ENCODE measurements around the gene VIM.

The VIM gene

GRCh38 chr10:17229967-17230682 is 2.1 kb downstream of the VIM start:
- peak; percentile 42 for DNase-seq (ENCODE audit: insufficient read length, low spot score)
- no peak for FAIRE-seq

GRCh38 chr10:17231788-17232187 is 3.7 kb downstream of the VIM start:
- no peak for FAIRE-seq
- no peak for DNase-seq (ENCODE audit: insufficient read length, low spot score)

- FAIRE-seq: no peak
- DNase-seq (ENCODE audit: insufficient read length, low spot score): no peak
These were observed 4.4 kb downstream of the VIM start for GRCh38 chr10:17232276-17232960.

GRCh38 chr10:17233286-17233991 is 5.4 kb downstream of the VIM start:
- DNase-seq (ENCODE audit: insufficient read length, low spot score): no peak
- no peak for FAIRE-seq

- no peak for FAIRE-seq
These were observed 6.4 kb downstream of the VIM start for GRCh38 chr10:17234431-17234945.

GRCh38 chr10:17235136-17235535 is 7.1 kb downstream of the VIM start:
- FAIRE-seq: no peak
- no peak for DNase-seq (ENCODE audit: insufficient read length, low spot score)

More at GRCh38 chr10:17234431-17234945, 6.4 kb downstream of the VIM start:
- no peak for DNase-seq (ENCODE audit: insufficient read length, low spot score)

- no peak for FAIRE-seq
These were observed 8.6 kb downstream of the VIM start for GRCh38 chr10:17236468-17237148.

GRCh38 chr10:17237149-17237527 is 9.1 kb downstream of the VIM start:
- DNase-seq (ENCODE audit: insufficient read length, low spot score) (no peak), FAIRE-seq (no peak)

More at GRCh38 chr10:17236468-17237148, 8.6 kb downstream of the VIM start:
- DNase-seq (ENCODE audit: insufficient read length, low spot score): no peak

GRCh38 chr10:17237915-17238444 is 9.9 kb downstream of the VIM start:
- DNase-seq (ENCODE audit: insufficient read length, low spot score): no peak
- FAIRE-seq: no peak

GRCh38 chr10:17238445-17239291 is 10.6 kb downstream of the VIM start:
- DNase-seq (ENCODE audit: insufficient read length, low spot score): no peak

GRCh38 chr10:17239345-17240085 is 11.5 kb downstream of the VIM start:
- no peak for FAIRE-seq

More at GRCh38 chr10:17238445-17239291, 10.6 kb downstream of the VIM start:
- FAIRE-seq: no peak

GRCh38 chr10:17240096-17240495 is 12.1 kb downstream of the VIM start:
- DNase-seq (ENCODE audit: insufficient read length, low spot score): no peak
- no peak for FAIRE-seq

More at GRCh38 chr10:17239345-17240085, 11.5 kb downstream of the VIM start:
- no peak for DNase-seq (ENCODE audit: insufficient read length, low spot score)

- no peak for DNase-seq (ENCODE audit: insufficient read length, low spot score)
- FAIRE-seq: no peak
These were observed 12.6 kb downstream of the VIM start for GRCh38 chr10:17240616-17241015.

- no peak for FAIRE-seq
- DNase-seq (ENCODE audit: insufficient read length, low spot score): no peak
These were observed 13.7 kb downstream of the VIM start for GRCh38 chr10:17241611-17242333.

GRCh38 chr10:17244700-17245365 is 16.8 kb downstream of the VIM start:
- DNase-seq (ENCODE audit: insufficient read length, low spot score) (no peak), FAIRE-seq (no peak)

GRCh38 chr10:17247210-17247609 is 19.2 kb downstream of the VIM start:
- no peak for DNase-seq (ENCODE audit: insufficient read length, low spot score)
- FAIRE-seq: no peak

GRCh38 chr10:17248964-17249363 is 20.9 kb downstream of the VIM start:
- DNase-seq (ENCODE audit: insufficient read length, low spot score) (no peak), FAIRE-seq (no peak)

- FAIRE-seq (no peak), DNase-seq (ENCODE audit: insufficient read length, low spot score) (no peak)
These were observed 21.8 kb downstream of the VIM start for GRCh38 chr10:17249820-17250219.

Data from HTR-8/SVneo (cell line).